ENCODE results near the gene ACE. TPM values are rescaled to one million over a fixed set of nuclear protein-coding genes. Genes with fewer than 3 reads are reported as not detected.

Gene ACE
- total RNA-seq, 1 donor from 2014 or later: not detected

DNA sequence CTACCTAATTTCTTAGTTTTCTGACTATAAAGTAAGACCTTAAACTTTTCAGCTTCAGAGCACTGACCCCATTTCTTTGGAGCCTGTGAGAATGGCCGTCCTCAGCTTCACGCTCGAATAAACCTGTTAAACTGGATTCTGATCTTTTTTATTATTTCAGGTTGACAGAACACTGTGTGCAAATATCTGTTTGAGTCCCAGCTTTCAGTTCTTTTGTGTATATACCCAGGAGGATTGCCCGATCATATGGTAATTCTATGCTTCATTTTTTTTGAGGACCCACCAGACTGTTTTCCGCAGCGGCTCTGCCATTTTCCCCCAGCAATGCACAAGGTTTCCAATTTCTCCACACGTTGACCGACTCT, 26.5 kb downstream of the ACE start:
- Histone ChIP-seq H3K36me3 (no peaks in the 10 kb centered on the region), H3K27ac (no peak overlapping the region), H3K9ac (no peak overlapping the region), H3K4me1 (no peaks in the 10 kb centered on the region), H3K4me3 (no peak overlapping the region), H3F3A (ENCODE audit: low read depth) (no peaks in the 10 kb centered on the region), H3K27me3 (peaks cover 22% of the 10 kb centered on the region), H2AFZ (replicated peaks) (no peak overlapping the region), H4K20me1 (ENCODE audit: low read depth) (no peaks in the 10 kb centered on the region), H3K79me2 (ENCODE audit: low read depth) (no peaks in the 10 kb centered on the region), H3K9me3 (ENCODE audit: low read depth) (no peaks in the 10 kb centered on the region), H3K4me2 (no peak overlapping the region)
- H3K4me1 Mint-ChIP-seq: peaks cover 18% of the 10 kb centered on the region
- H3K4me3 Mint-ChIP-seq: no peak overlapping the region
- no peak overlapping the region for H3K27ac Mint-ChIP-seq
- DNase-seq (ENCODE audit: low spot score): no peak
- H3K9me3 Mint-ChIP-seq: no peaks in the 10 kb centered on the region
- peaks cover 18% of the 10 kb centered on the region for H3K27me3 Mint-ChIP-seq (ENCODE audit: insufficient read depth, low read depth)
- H3K36me3 Mint-ChIP-seq: no peaks in the 10 kb centered on the region
- no peak for TF ChIP-seq EZH2 (IDR thresholded peaks at IDR 0.05)
- no peak for TF ChIP-seq EZH2phosphoT487 (IDR thresholded peaks at IDR 0.05)
- TF ChIP-seq CTCF (IDR thresholded peaks at IDR 0.05): no peak

DNA sequence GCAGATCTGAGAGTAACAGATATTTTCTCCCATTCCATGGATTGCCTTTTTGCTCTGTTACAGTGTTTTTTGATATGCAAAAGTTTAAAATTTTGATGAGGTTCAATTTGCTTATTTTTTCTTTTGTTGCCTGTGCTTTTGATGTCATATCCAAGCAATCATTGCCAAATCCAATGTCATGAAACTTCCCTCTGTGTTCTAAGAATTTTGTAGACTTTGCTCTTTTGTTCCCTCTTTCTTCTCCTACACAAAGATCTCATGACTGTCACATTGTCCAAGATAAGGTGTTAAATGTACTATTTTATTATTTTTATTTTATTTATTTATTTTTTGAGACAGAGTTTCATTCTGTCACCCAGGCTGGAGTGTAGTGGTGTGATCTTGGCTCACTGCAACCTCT, 27.4 kb downstream of the ACE start:
- Mint-ChIP-seq H3K4me3 (no peak overlapping the region), H3K27me3 (ENCODE audit: insufficient read depth, low read depth) (peaks cover 18% of the 10 kb centered on the region), H3K9me3 (no peaks in the 10 kb centered on the region), H3K36me3 (no peaks in the 10 kb centered on the region), H3K4me1 (peaks cover 15% of the 10 kb centered on the region), H3K27ac (no peak overlapping the region)
- Histone ChIP-seq H3K4me3 (no peak overlapping the region), H3K27me3 (peaks cover 22% of the 10 kb centered on the region), H4K20me1 (ENCODE audit: low read depth) (no peaks in the 10 kb centered on the region), H2AFZ (replicated peaks) (no peak overlapping the region), H3K36me3 (no peaks in the 10 kb centered on the region), H3K9me3 (ENCODE audit: low read depth) (no peaks in the 10 kb centered on the region), H3F3A (ENCODE audit: low read depth) (no peaks in the 10 kb centered on the region), H3K79me2 (ENCODE audit: low read depth) (no peaks in the 10 kb centered on the region), H3K9ac (no peak overlapping the region), H3K4me2 (no peak overlapping the region), H3K4me1 (no peaks in the 10 kb centered on the region), H3K27ac (no peak overlapping the region)
- DNase-seq (ENCODE audit: low spot score): no peak
- no peak for TF ChIP-seq CTCF (IDR thresholded peaks at IDR 0.05)
- no peak for TF ChIP-seq EZH2phosphoT487 (IDR thresholded peaks at IDR 0.05)
- TF ChIP-seq EZH2 (IDR thresholded peaks at IDR 0.05): no peak

GRCh38 chr17:63505341-63505740, 28.5 kb downstream of the ACE start:
- peak overlapping the region; percentile 7 for H3K4me3 Mint-ChIP-seq
- no peak for DNase-seq (ENCODE audit: low spot score)

More at GRCh38 chr17:63505341-63505740, 28.5 kb downstream of the ACE start:
- H3K9me3 Mint-ChIP-seq: no peaks in the 10 kb centered on the region
- Histone ChIP-seq H3F3A (ENCODE audit: low read depth) (no peaks in the 10 kb centered on the region), H4K20me1 (ENCODE audit: low read depth) (no peaks in the 10 kb centered on the region), H3K36me3 (no peaks in the 10 kb centered on the region), H3K4me3 (no peak overlapping the region), H2AFZ (replicated peaks) (no peak overlapping the region), H3K4me1 (no peaks in the 10 kb centered on the region), H3K9me3 (ENCODE audit: low read depth) (no peaks in the 10 kb centered on the region), H3K9ac (no peak overlapping the region), H3K79me2 (ENCODE audit: low read depth) (no peaks in the 10 kb centered on the region), H3K27ac (no peak overlapping the region), H3K27me3 (peaks cover 22% of the 10 kb centered on the region), H3K4me2 (no peak overlapping the region)
- no peak for TF ChIP-seq EZH2phosphoT487 (IDR thresholded peaks at IDR 0.05)
- no peak for TF ChIP-seq EZH2 (IDR thresholded peaks at IDR 0.05)
- TF ChIP-seq CTCF (IDR thresholded peaks at IDR 0.05): no peak
- H3K4me1 Mint-ChIP-seq: peaks cover 15% of the 10 kb centered on the region
- no peaks in the 10 kb centered on the region for H3K36me3 Mint-ChIP-seq
- peaks cover 10% of the 10 kb centered on the region for H3K27me3 Mint-ChIP-seq (ENCODE audit: insufficient read depth, low read depth)
- no peak overlapping the region for H3K27ac Mint-ChIP-seq

All from neural progenitor cell (in vitro differentiated cells).